HCT116 (cell line): Measurements from ENCODE around the gene KHSRP. TPM values are rescaled to one million over a fixed set of nuclear protein-coding genes. Genes with fewer than 3 reads are reported as not detected.

Experiments
- ATAC-seq: fragments of 200-7000 bp; cut with Tn5 transposase; 2 replicates; pipeline ENCODE4 v1.9.1; 2020; ENCODE audit warnings: mild to moderate bottlenecking, moderate library complexity
- BruUV-seq: library from RNA; stranded (reverse); fragments of 400-500 nt; replicated peaks from 2 replicates; lab custom pipeline; 2021; lab: Mats Ljungman, UMichigan
- CTCF ChIA-PET: fragments of 300-600 bp; sonication (Branson Sonifier 250); formaldehyde crosslinking; loops from one replicate; lab custom pipeline; 2021; ENCODE audit warnings: antibody characterized with exemption; lab: Charles Lee
- POLR2A ChIA-PET: fragments of 300-600, 350-600 bp; sonication (Branson Sonifier 250); formaldehyde crosslinking; loops from one replicate; lab custom pipeline; 2021; ENCODE audit warnings: antibody characterized with exemption; lab: Charles Lee
- RAD21 ChIA-PET, 2 experiments: fragments of 300-600 bp; sonication (Branson Sonifier 250); formaldehyde crosslinking; loops; one replicate each; lab custom pipeline; 2023; ENCODE audit warnings: low total read pairs in 2 of 2; ENCODE audit not compliant: uncharacterized antibody in 2 of 2, unreplicated experiment in 2 of 2, low non-redundant PET in 1 of 2; lab: Charles Lee
- DNase-seq: peaks from one replicate; pipeline ENCODE4 v3.0.0-alpha.2; 2010; ENCODE audit warnings: low read depth, low spot score
- H2AFZ ChIP-seq: fragments of 200-600 bp; shearing (Covaris generic), sonication (generic); 2 replicates; pipeline ENCODE4 v1.6.1; 2017; ENCODE audit warnings: low read depth, mixed run types, mixed read lengths, antibody characterized with exemption, low read length; ENCODE audit not compliant: poor library complexity, severe bottlenecking
- H3K27ac ChIP-seq: 2 replicates; pipeline ENCODE4 v1.5.1; 2012; ENCODE audit warnings: low read depth, low read length
- H3K27me3 ChIP-seq: fragments of 200-600 bp; sonication (generic); 2 replicates; pipeline ENCODE4 v1.6.1; 2016; ENCODE audit warnings: mixed run types, low read length, mixed read lengths; ENCODE audit not compliant: insufficient read depth
- H3K36me3 ChIP-seq, 2 experiments: fragments of 200-500 bp in 1 of 2; fragments of 200-600 bp in 1 of 2; sonication (Bioruptor generic) in 1 of 2; sonication (generic) in 1 of 2; 2 replicates each; pipeline versions ENCODE4 v1.5.1 to v1.6.1; 2014 to 2016; ENCODE audit warnings: low read length in 2 of 2, inconsistent platforms in 1 of 2, mixed read lengths in 1 of 2, mixed run types in 1 of 2; ENCODE audit not compliant: insufficient read depth in 2 of 2, control insufficient read depth in 1 of 2
- H3K4me1 ChIP-seq, 2 experiments: fragments of 200-600 bp in 1 of 2; sonication (generic) in 1 of 2; 2 replicates each; pipeline versions ENCODE4 v1.5.1 to v1.6.1; 2012 to 2017; ENCODE audit warnings: low read length in 2 of 2, inconsistent platforms in 1 of 2, mild to moderate bottlenecking in 1 of 2, mixed read lengths in 1 of 2, mixed run types in 1 of 2, moderate library complexity in 1 of 2; ENCODE audit not compliant: insufficient read depth in 2 of 2, control insufficient read depth in 1 of 2
- H3K4me2 ChIP-seq: fragments of 200-600 bp; sonication (generic); 2 replicates; pipeline ENCODE4 v1.6.1; 2017; ENCODE audit warnings: mixed run types, low read length, mixed read lengths
- H3K4me3 ChIP-seq, 2 experiments: fragments of 200-600 bp in 1 of 2; sonication (generic) in 1 of 2; replicated peaks in 1 of 2; 2 replicates each; pipeline ENCODE4 v1.5.1; 2011 to 2016; ENCODE audit warnings: low read length in 2 of 2, control low read depth in 1 of 2, low read depth in 1 of 2, mild to moderate bottlenecking in 1 of 2, mixed read lengths in 1 of 2, mixed run types in 1 of 2
- H3K79me2 ChIP-seq: fragments of 200-600 bp; sonication (generic); 2 replicates; pipeline ENCODE4 v1.6.1; 2017; ENCODE audit warnings: mild to moderate bottlenecking, mixed run types, low read length, moderate library complexity, mixed read lengths; ENCODE audit not compliant: insufficient read depth
- H3K9ac ChIP-seq: fragments of 200-600 bp; sonication (generic); 2 replicates; pipeline ENCODE4 v1.6.1; 2016; ENCODE audit warnings: low read length, mixed read lengths
- H3K9me2 ChIP-seq: fragments of 200-600 bp; sonication (generic), shearing (Covaris generic); 2 replicates; pipeline ENCODE4 v1.6.1; 2017; ENCODE audit warnings: mixed run types, mild to moderate bottlenecking, moderate library complexity; ENCODE audit not compliant: insufficient read depth
- H3K9me3 ChIP-seq, 2 experiments: fragments of 200-500 bp in 1 of 2; fragments of 200-600 bp in 1 of 2; sonication (Bioruptor generic) in 1 of 2; sonication (generic) in 1 of 2; 2 replicates each; pipeline ENCODE4 v1.6.1; 2014 to 2017; ENCODE audit warnings: low read length in 2 of 2, mixed read lengths in 2 of 2, inconsistent platforms in 1 of 2, low read depth in 1 of 2, mild to moderate bottlenecking in 1 of 2, mixed run types in 1 of 2, moderate library complexity in 1 of 2; ENCODE audit not compliant: control insufficient read depth in 1 of 2, insufficient read depth in 1 of 2
- H4K20me1 ChIP-seq: fragments of 200-600 bp; sonication (generic), shearing (Covaris generic); 2 replicates; pipeline ENCODE4 v1.6.1; 2017; ENCODE audit warnings: mixed run types, mild to moderate bottlenecking, moderate library complexity; ENCODE audit not compliant: insufficient read depth
- CEBPB ChIP-seq: IDR thresholded peaks from 2 replicates; pipeline ENCODE4 v1.6.1; 2012; ENCODE audit warnings: low read depth
- EGR1 ChIP-seq: IDR thresholded peaks from 2 replicates; pipeline ENCODE4 v1.6.1; 2012; ENCODE audit warnings: low read depth
- ELF1 ChIP-seq: IDR thresholded peaks from 2 replicates; pipeline ENCODE4 v1.6.1; 2012; ENCODE audit warnings: low read depth, borderline replicate concordance
- EZH2phosphoT487 ChIP-seq: fragments of 200-600 bp; IDR thresholded peaks from 2 replicates; pipeline ENCODE4 v1.6.1; 2018; ENCODE audit warnings: antibody characterized with exemption, borderline replicate concordance
- FOSL1 ChIP-seq: IDR thresholded peaks from 2 replicates; pipeline ENCODE4 v1.6.1; 2012; ENCODE audit warnings: low read depth
- POLR2AphosphoS5 ChIP-seq: IDR thresholded peaks from 2 replicates; pipeline ENCODE4 v1.6.1; 2011; ENCODE audit warnings: mild to moderate bottlenecking, low read depth, low read length, moderate library complexity
- RAD21 ChIP-seq: IDR thresholded peaks from 2 replicates; pipeline ENCODE4 v1.6.1; 2012; ENCODE audit warnings: low read depth, mild to moderate bottlenecking
- SRF ChIP-seq: IDR thresholded peaks from 2 replicates; pipeline ENCODE4 v1.6.1; 2012; ENCODE audit warnings: low read depth
- TCF7L2 ChIP-seq: IDR thresholded peaks from 2 replicates; pipeline ENCODE4 v1.7.0; 2011; ENCODE audit warnings: borderline replicate concordance, inconsistent platforms; ENCODE audit not compliant: insufficient read depth, insufficient read length; ENCODE audit errors: extremely low read depth
- YY1 ChIP-seq: IDR thresholded peaks from 2 replicates; pipeline ENCODE4 v1.6.1; 2011; ENCODE audit warnings: low read length, low read depth, moderate library complexity, mild to moderate bottlenecking; ENCODE audit not compliant: insufficient replicate concordance; ENCODE audit errors: extremely low read depth
- ZFX ChIP-seq: fragments of 450-650 bp; IDR thresholded peaks from 2 replicates; pipeline ENCODE4 v1.6.1; 2017
- ZNF274 ChIP-seq: fragments of 200-500 bp; sonication (Bioruptor generic); IDR thresholded peaks from 2 replicates; pipeline ENCODE4 v1.6.1; 2014; ENCODE audit warnings: mild to moderate bottlenecking, low read depth, low read length, inconsistent platforms
- intact Hi-C: fragments of 100-400 bp; cut with micrococcal nuclease; formaldehyde crosslinking; loops from 2 replicates; pipeline ENCODE4 v1.10.0; 2022
- total RNA-seq: library from RNA; stranded (reverse); gene quantifications from one replicate; pipeline ENCODE4 v1.2.1, GENCODE V29; 2021; ENCODE audit not compliant: unreplicated experiment
- TF ChIP-seq, protein P1 (sequence below): IDR thresholded peaks from 2 replicates; pipeline ENCODE4 v1.6.1; 2012

KHSRP gene
- total RNA-seq, 1 experiment from 2014 or later, result 553 TPM

DNA sequence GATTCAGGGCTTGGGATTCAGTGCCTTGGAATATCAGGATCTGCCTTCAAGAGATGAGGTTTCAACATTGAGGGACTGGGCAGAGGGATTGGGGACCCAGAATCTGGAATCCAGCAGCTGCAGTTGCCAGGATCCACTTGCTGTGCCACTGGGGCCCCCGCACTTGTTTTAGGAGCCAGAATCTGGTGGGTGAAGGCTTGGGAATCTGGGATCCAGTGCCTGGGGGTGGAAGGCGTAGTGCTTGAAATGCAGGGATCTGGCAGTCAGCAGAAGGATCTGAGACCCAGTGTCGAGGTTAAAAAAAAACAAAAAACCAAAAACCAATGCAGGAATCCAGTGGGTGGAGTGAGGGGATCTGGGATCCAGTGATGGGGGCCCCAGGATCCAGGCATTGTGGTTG lies 16.3 kb upstream of the KHSRP start:
- RAD21 ChIA-PET, result no interaction called here
- H3K36me3 ChIP-seq, result no peaks in the 10 kb centered on the region
- H3K4me2 ChIP-seq, result no peak overlapping the region
- H2AFZ ChIP-seq, result no peak overlapping the region
- H4K20me1 ChIP-seq, result no peaks in the 10 kb centered on the region
- H3K4me3 ChIP-seq, result no peak overlapping the region
- H3K79me2 ChIP-seq, result no peaks in the 10 kb centered on the region
- no peak overlapping the region for H3K9ac ChIP-seq
- H3K9me2 ChIP-seq, result no peaks in the 10 kb centered on the region
- POLR2A ChIA-PET, result no interaction called here
- CTCF ChIA-PET, result no interaction called here
- H3K9me3 ChIP-seq, result no peaks in the 10 kb centered on the region
- no peak overlapping the region for H3K27ac ChIP-seq
- no peak for ATAC-seq
- DNase-seq, result no peak
- BruUV-seq, result no TSS peak
- intact Hi-C loops, result no loop called here
- H3K4me1 ChIP-seq, result no peaks in the 10 kb centered on the region
- H3K27me3 ChIP-seq, result no peaks in the 10 kb centered on the region
- no peak for TF ChIP-seq YY1
- TF ChIP-seq, protein P1, sequence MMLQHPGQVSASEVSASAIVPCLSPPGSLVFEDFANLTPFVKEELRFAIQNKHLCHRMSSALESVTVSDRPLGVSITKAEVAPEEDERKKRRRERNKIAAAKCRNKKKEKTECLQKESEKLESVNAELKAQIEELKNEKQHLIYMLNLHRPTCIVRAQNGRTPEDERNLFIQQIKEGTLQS, result no peak
- TF ChIP-seq, all 23 proteins: peak for 0

DNA sequence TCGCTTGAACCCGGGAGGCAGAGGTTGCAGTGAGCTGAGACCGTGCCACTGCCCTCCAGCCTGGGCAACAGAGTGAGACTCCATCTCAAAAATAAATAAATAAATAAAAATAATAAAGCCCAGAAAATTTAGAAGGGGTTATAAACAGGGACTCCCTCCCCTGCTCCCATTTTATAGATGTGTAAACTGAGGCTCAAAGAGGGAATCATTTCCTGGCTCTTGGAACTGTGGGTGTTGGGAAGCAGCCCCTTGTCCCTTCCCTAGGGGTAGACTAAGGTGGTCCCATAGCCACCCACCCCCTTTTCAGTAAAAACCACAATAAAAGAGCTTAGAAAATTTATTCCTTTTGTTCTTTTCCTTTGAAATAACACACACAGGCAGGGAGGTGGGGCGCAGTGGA lies 15.1 kb upstream of the KHSRP start:
- ChIA-PET RAD21 (no interaction called here), POLR2A (no interaction called here), CTCF (no interaction called here)
- Histone ChIP-seq H3K27me3 (no peaks in the 10 kb centered on the region), H3K27ac (no peak overlapping the region), H3K4me1 (no peaks in the 10 kb centered on the region), H3K79me2 (no peaks in the 10 kb centered on the region), H3K9me3 (no peaks in the 10 kb centered on the region), H2AFZ (no peak overlapping the region), H3K4me2 (no peak overlapping the region), H3K9ac (no peak overlapping the region), H3K36me3 (no peaks in the 10 kb centered on the region), H4K20me1 (no peaks in the 10 kb centered on the region), H3K4me3 (no peak overlapping the region)
- intact Hi-C loops, result no loop called here
- BruUV-seq, result no TSS peak
- ATAC-seq (no peak), DNase-seq (no peak)
- TF ChIP-seq, protein P1, result no peak
- TF ChIP-seq ZNF274 (no peak), CEBPB (no peak), POLR2AphosphoS5 (no peak), EZH2phosphoT487 (no peak), FOSL1 (no peak), TCF7L2 (no peak), SRF (no peak), ELF1 (no peak), ZFX (no peak), EGR1 (no peak), RAD21 (no peak)
- TF ChIP-seq, all 23 proteins: peak for 0
- H3K9me2 ChIP-seq, result no peaks in the 10 kb centered on the region
